Endothelial cell of umbilical vein (primary cell): Measurements from ENCODE around the gene SLC39A11. TPM values are rescaled to one million over a fixed set of nuclear protein-coding genes. Genes with fewer than 3 reads are reported as not detected.

Experiments
- BruUV-seq: library from RNA; stranded (reverse); fragments of 400-500 nt; replicated peaks from 2 replicates; lab custom pipeline; 2021; lab: Mats Ljungman, UMichigan
- CTCF ChIA-PET: fragments of 300-600, 350-600 bp; sonication (Branson Sonifier 250); formaldehyde crosslinking; loops from one replicate; lab custom pipeline; 2021; ENCODE audit warnings: antibody characterized with exemption, inconsistent platforms; lab: Charles Lee
- POLR2A ChIA-PET: fragments of 300-600, 350-600 bp; sonication (Branson Sonifier 250); formaldehyde crosslinking; loops from one replicate; lab custom pipeline; 2021; ENCODE audit warnings: antibody characterized with exemption, inconsistent platforms; lab: Charles Lee
- DNase-seq: peaks from one replicate; pipeline ENCODE4 v3.0.0-alpha.2; 2011; ENCODE audit warnings: low read depth, low spot score
- FAIRE-seq: peaks from 2 replicates; lab custom pipeline; 2011; peaks lifted over from hg19 to GRCh38; lab: Jason Lieb, UNC
- H2AFZ ChIP-seq: 2 replicates; pipeline ENCODE4 v1.6.0; 2012; ENCODE audit warnings: low read depth, low read length, control low read depth, inconsistent platforms
- H3K27ac ChIP-seq: 2 replicates; pipeline ENCODE4 v1.5.1; 2011; ENCODE audit warnings: low read depth, mild to moderate bottlenecking, control low read depth, low read length, moderate library complexity; ENCODE audit not compliant: insufficient read depth
- H3K27me3 ChIP-seq, 2 experiments: 2 replicates each; pipeline versions ENCODE4 v1.6.0 to v1.6.1; 2011; ENCODE audit warnings: low read length in 2 of 2, mixed read lengths in 1 of 2; ENCODE audit not compliant: control insufficient read depth in 2 of 2, insufficient read depth in 2 of 2
- H3K36me3 ChIP-seq, 2 experiments: 2 replicates in 1 of 2; 3 replicates in 1 of 2; pipeline ENCODE4 v1.5.1; 2011; ENCODE audit warnings: low read length in 2 of 2, mild to moderate bottlenecking in 1 of 2, moderate library complexity in 1 of 2; ENCODE audit not compliant: control insufficient read depth in 2 of 2, insufficient read depth in 2 of 2; ENCODE audit errors: extremely low read depth in 1 of 2
- H3K4me1 ChIP-seq: 3 replicates; pipeline ENCODE4 v1.5.1; 2011; ENCODE audit warnings: mild to moderate bottlenecking, low read length; ENCODE audit not compliant: control insufficient read depth, insufficient read depth; ENCODE audit errors: extremely low read depth
- H3K4me2 ChIP-seq: 2 replicates; pipeline ENCODE4 v1.6.1; 2011; ENCODE audit warnings: low read length, control low read depth, mixed read lengths; ENCODE audit not compliant: insufficient read depth
- H3K4me3 ChIP-seq, 3 experiments: fragments of 200-600 bp in 1 of 3; sonication (generic), shearing (Covaris generic) in 1 of 3; replicated peaks in 1 of 3; 2 replicates each; pipeline ENCODE4 v1.5.1; 2011 to 2016; ENCODE audit warnings: control low read depth in 3 of 3, low read length in 3 of 3, mild to moderate bottlenecking in 2 of 3, inconsistent platforms in 1 of 3, low read depth in 1 of 3, moderate library complexity in 1 of 3; ENCODE audit not compliant: insufficient read depth in 1 of 3
- H3K79me2 ChIP-seq: 2 replicates; pipeline ENCODE4 v1.6.0; 2012; ENCODE audit warnings: low read length, inconsistent platforms; ENCODE audit not compliant: control insufficient read depth, insufficient read depth
- H3K9ac ChIP-seq: replicated peaks from 2 replicates; pipeline ENCODE3; 2011; ENCODE audit warnings: low read length, control low read depth; ENCODE audit not compliant: insufficient read depth; ENCODE audit errors: extremely low read depth
- H3K9me1 ChIP-seq: replicated peaks from 3 replicates; pipeline ENCODE4 v1.6.0; 2011; ENCODE audit warnings: mild to moderate bottlenecking, low read length; ENCODE audit not compliant: control insufficient read depth, insufficient read depth; ENCODE audit errors: extremely low read depth
- H3K9me3 ChIP-seq: replicated peaks from 2 replicates; pipeline ENCODE4 v1.5.1; 2012; ENCODE audit warnings: low read length, inconsistent platforms; ENCODE audit not compliant: control insufficient read depth, insufficient read depth
- H4K20me1 ChIP-seq: replicated peaks from 2 replicates; pipeline ENCODE3; 2011; ENCODE audit warnings: mild to moderate bottlenecking, low read length; ENCODE audit not compliant: control insufficient read depth, insufficient read depth; ENCODE audit errors: extremely low read depth
- CTCF ChIP-seq, 2 donors: IDR thresholded peaks; 1 replicate in 1 of 2; 2 replicates in 1 of 2; pipeline ENCODE4 v1.5.1; 2011; ENCODE audit warnings: low read length in 2 of 2, mild to moderate bottlenecking in 2 of 2, moderate library complexity in 2 of 2, control low read depth in 1 of 2, inconsistent platforms in 1 of 2, low read depth in 1 of 2; ENCODE audit not compliant: insufficient read depth in 1 of 2; ENCODE audit errors: extremely low read depth in 1 of 2
- EZH2 ChIP-seq: IDR thresholded peaks from 2 replicates; pipeline ENCODE4 v1.6.1; 2012; ENCODE audit warnings: borderline replicate concordance, low read depth, mild to moderate bottlenecking, moderate library complexity, low read length, inconsistent platforms; ENCODE audit not compliant: severe bottlenecking
- FOS ChIP-seq: IDR thresholded peaks from 2 replicates; pipeline ENCODE4 v1.6.1; 2011; ENCODE audit warnings: mild to moderate bottlenecking, low read length, moderate library complexity, borderline replicate concordance; ENCODE audit not compliant: insufficient read depth
- GATA2 ChIP-seq: IDR thresholded peaks from 2 replicates; pipeline ENCODE4 v1.7.0; 2011; ENCODE audit warnings: low read depth, mild to moderate bottlenecking, moderate library complexity, mixed read lengths, low read length; ENCODE audit not compliant: insufficient read length, insufficient read depth
- JUN ChIP-seq: IDR thresholded peaks from 2 replicates; pipeline ENCODE4 v1.6.1; 2011; ENCODE audit warnings: borderline replicate concordance, low read depth; ENCODE audit not compliant: insufficient read length, insufficient read depth
- MYC ChIP-seq: IDR thresholded peaks from one replicate; pipeline ENCODE4 v1.6.1; 2011; ENCODE audit warnings: mild to moderate bottlenecking, low read depth, low read length
- POLR2A ChIP-seq: IDR thresholded peaks from 2 replicates; pipeline ENCODE4 v1.6.1; 2012; ENCODE audit warnings: low read depth, mild to moderate bottlenecking, control low read depth, low read length
- POLR2AphosphoS5 ChIP-seq: IDR thresholded peaks from 2 replicates; pipeline ENCODE4 v1.6.1; 2012; ENCODE audit warnings: low read depth, mild to moderate bottlenecking, control low read depth, low read length, moderate library complexity; ENCODE audit not compliant: insufficient read depth
- dilution Hi-C: fragments of 300-500 bp; cut with MboI; formaldehyde crosslinking; loops from one replicate; pipeline ENCODE4 v1.15.0; 2019; ENCODE audit warnings: low sequenced_read_pairs; ENCODE audit not compliant: extremely low pct_ligation_motif_present
- intact Hi-C: fragments of 100-400 bp; cut with micrococcal nuclease; formaldehyde crosslinking; loops from one replicate; pipeline ENCODE4 v1.10.0; 2022
- polyA plus RNA-seq, 4 experiments: library from polyadenylated mRNA; depleted of rRNA in 3 of 4; stranded (reverse) in 3 of 4; unstranded in 1 of 4; fragments of >200 nt; gene quantifications; 2 replicates each; pipeline versions ENCODE4 v1.2.1 to v1.2.3, GENCODE V29; 2011 to 2012; ENCODE audit warnings: missing spikeins in 1 of 4
- total RNA-seq: library from RNA; stranded (reverse); gene quantifications from 2 replicates; pipeline ENCODE4 v1.2.3, GENCODE V29; 2021
- TF ChIP-seq, protein P1 (sequence below): IDR thresholded peaks from 2 replicates; pipeline ENCODE4 v1.6.1; 2011; ENCODE audit not compliant: insufficient read depth, insufficient read length

Gene SLC39A11
- total and polyA plus RNA-seq, 2 donors (not counting 3 experiments of a cell fraction or from before 2014, with no cell fraction given): 8.1 to 11.9 TPM

- ChIA-PET CTCF (no interaction called here), POLR2A (no interaction called here)
- H3K9ac ChIP-seq: no peak overlapping the region
- DNase-seq (no peak), FAIRE-seq (no peak)
- H3K9me3 ChIP-seq: no peaks in the 10 kb centered on the region
- H3K4me2 ChIP-seq: no peak overlapping the region
- H3K4me1 ChIP-seq: no peaks in the 10 kb centered on the region
- no TSS peak for BruUV-seq
- intact Hi-C loops (no loop called here), dilution Hi-C loops (no loop called here)
- H3K9me1 ChIP-seq: no peaks in the 10 kb centered on the region
- H3K79me2 ChIP-seq: no peaks in the 10 kb centered on the region
- TF ChIP-seq CTCF (IDR thresholded peaks at IDR 0.05; ENCODE audit: extremely low read depth in 1 of 2, insufficient read depth in 1 of 2, low read depth in 1 of 2, low read length in 2 of 2) (no peak), POLR2AphosphoS5 (no peak), JUN (no peak), EZH2 (no peak), MYC (no peak), FOS (no peak), POLR2A (no peak), GATA2 (no peak)
- TF ChIP-seq, protein P1, sequence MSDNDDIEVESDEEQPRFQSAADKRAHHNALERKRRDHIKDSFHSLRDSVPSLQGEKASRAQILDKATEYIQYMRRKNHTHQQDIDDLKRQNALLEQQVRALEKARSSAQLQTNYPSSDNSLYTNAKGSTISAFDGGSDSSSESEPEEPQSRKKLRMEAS: no peak
- no peak overlapping the region for H3K4me3 ChIP-seq
- no peaks in the 10 kb centered on the region for H3K36me3 ChIP-seq
- no peak overlapping the region for H2AFZ ChIP-seq
- H4K20me1 ChIP-seq: no peaks in the 10 kb centered on the region
- H3K27ac ChIP-seq: no peak overlapping the region
- H3K27me3 ChIP-seq: no peaks in the 10 kb centered on the region
These were observed 432.7 kb downstream of the SLC39A11 start for GRCh38 chr17:72659811-72660210.
